ENCODE data around the gene ASF1B.

ASF1B gene

DNA sequence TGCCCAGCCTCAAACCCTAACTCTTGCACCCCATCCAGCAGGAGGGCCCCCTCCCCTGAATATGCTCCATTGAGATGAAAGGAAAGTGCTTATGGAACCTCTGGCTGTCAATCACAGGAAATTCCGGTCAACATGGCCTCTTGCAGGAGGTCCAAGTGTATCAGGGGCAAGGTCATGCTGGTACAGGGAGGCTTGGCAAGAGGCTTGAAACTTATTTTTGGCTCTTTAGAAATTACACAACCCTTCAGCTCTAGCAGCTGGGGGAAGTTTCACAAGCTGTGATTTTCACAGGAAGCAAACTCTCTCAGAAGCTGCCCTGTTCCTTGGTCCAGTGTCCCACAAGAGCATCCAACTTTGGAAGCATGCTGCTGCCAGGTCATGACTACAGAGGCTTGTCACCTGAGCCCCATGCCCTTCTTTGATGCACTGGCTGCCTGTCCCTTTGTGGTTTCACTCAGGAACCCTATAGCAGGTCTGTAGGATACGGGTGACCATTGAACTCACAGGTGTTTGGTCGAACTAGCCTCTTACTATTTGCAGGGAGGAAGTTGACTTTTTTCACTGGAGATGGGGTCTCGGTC is 8.4 kb downstream of the ASF1B start:
- DNase-seq = no peak

DNA sequence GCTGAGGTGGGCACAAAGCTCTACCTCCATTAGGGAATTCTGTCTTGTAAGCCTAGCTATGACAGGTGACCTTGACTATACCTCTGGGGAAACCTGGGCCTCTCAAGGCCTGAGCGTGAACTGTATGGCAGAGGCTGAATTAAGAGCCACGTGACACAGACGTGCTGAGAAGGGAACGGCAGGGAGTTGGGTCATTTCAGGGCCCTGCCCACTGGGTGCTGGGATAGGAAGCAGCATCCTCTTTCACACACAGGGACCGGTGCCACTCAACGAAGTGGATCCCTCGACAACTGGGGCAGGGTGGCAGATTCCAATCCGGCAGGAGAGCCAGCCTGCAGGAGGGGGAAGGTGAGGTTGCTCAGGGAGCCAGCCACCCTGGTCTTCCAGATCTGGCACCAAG is 9.2 kb downstream of the ASF1B start:
- DNase-seq = no peak

DNA sequence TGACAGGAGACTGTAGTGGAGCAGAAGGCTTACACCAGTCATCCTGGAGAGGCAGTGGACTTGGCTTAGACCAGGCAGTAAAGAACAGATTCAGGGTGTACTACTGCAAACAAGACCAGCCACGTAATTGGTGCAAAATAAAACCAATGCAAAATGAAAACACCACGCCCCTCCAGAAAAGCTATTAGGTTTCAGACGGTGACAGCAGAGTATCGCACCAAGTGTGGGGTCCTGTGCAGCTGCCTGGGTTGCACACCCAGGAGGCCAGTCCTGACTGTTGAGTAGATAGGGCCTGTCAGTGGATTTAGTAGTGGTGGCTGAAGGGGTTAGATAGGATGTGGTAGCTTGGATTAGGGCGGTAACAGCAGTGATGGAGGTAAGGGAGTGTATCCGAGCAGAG is 13.5 kb downstream of the ASF1B start:
- DNase-seq = no peak

DNA sequence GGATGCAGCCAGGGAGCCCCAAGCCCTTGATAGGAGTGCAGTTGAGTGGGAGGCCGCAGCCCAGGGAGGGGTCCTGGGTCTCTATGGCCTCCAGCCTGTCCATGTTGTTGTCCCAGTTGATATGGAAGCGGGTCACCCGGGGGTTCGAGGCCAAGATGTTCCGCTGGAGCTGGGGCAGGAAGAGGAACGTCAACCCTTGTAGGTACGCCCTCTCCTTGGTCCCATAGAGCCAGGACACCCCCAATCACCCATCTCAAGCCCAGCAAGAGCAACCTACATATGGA is 15.9 kb downstream of the ASF1B start:
- DNase-seq = no peak

DNA sequence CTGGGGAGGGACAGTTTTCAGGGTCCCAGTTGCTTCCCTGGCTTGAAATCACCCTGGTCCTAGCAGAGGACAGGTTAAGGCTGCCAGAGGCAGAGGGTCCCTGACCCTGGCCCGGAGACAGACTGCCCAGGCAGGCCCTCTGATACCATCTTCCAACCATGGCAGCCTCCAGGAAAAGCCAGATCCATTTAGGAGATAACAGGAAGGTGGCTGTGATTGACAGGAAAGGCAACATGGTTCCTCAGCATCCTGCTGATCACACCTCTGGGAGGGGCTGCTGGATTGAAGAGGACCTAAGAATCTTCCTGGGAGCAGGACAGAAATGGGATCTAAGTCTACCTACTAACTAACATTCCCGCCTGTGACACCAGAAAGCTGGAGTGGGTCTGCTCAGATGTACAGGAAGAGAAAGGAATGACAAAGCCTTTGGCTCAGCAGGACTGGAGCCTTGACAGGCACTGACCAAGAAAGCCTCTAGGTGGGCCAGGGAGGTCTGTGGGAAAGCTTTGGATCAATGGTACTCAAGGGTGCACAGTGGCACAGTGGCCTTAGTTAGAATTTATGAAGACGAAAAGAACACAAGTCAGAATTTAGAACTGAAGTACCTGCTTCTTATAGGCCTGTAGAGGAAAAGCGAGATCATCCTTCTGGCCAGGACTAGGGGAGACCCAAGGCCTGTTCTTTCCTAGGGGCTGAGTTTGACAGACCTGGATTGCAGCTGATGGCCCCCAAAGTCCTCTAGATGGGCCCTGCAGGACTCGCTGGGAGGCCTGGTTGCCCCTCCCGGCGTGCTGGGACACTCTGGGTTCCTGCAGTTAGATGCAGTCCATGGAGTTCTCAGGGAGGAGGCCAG is 16.5 kb downstream of the ASF1B start:
- DNase-seq = no peak

DNA sequence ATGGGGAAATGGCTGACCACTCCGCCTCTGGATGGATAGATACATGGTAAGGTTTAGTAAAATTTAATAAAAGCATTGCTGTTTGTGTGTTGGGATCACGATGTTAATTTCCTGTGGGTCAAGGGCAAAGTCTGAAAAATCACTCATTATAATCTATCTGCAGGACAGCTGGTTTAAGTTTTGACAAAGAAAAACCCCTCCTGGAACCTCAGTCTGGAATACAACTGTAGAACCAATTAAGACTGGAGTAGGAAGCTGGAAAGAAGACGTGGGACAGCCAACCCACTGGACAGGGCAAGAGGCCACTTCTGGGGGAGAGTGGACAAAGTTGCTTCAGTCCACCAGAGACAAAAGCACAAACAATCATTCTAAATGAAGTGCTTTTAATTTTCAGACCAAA is 17.2 kb downstream of the ASF1B start:
- no peak for DNase-seq

DNA sequence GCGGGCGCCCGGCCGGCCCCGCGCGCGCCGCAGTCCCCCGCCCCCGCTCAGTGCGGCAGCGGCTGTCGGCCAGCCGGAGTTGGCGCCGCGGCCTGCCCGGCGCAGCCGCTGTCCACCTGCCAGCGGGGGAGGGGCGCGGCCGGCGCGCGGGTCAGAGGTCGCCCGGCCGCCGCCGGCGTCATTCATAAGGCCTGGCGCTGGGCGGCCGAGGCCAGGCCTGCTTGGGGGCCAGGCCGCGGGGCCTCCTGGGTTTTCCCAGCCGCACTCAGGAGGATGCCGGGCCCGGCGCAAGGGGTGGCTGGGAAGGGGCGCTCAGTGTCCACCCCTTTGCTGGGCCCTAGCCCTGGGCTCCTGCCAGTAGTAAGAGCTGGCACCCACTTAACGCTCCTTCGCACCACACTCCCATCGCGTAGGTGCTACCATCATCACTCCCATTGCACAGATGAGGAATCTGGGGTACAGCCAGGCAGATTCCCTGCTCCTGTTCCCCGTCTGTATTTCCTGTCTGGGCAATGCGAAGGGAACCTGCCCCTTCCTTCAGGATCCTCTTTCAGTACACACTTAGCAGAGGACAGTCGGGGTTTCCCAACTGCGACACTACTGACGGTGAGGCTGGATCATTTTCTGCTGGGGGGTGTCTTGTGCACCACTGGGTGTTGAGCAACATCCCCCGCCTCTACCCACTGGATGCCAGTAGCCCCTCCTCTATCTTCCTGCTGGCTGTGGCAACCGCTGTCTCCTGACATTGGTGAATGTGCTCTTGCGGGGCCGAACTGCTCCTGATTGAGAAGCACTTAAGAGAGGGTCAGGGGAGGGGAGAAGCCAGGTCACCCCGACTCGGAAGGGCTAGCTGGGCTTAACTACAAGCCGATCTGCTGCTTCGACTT is 18.0 kb downstream of the ASF1B start:
- no peak for DNase-seq

DNA sequence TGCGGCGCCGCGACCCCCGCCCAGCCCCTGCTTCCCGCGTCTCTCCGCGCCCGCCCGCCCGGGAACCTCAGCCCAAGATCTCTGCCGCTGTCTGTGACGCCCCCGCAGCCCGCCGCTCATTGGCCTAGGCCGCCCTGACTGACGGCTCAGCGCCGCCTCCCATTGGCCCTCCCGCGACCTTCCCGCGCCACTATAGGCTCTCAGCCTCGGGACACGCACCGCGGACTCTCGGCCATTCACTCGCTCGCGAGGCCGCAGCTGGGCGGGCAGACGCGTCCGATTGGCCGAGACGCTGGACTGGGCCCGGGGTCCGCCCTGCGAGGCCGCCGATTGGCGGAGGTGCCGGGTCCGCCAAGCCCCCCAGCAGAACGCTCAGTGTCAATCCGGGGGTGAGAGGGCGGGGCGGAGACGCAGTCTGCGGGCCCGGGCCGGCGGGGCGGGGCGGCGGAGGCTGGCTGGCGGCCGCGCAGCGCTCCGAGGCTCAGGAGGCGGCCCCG is 18.7 kb downstream of the ASF1B start, which contains the start of gene PRKACA:
PRKACA (minus strand) TSS at position 95 of the 497 bp plus-strand sequence. CDS start 215 bp downstream, outside the sequence.
- peak; percentile 99 for DNase-seq

DNA sequence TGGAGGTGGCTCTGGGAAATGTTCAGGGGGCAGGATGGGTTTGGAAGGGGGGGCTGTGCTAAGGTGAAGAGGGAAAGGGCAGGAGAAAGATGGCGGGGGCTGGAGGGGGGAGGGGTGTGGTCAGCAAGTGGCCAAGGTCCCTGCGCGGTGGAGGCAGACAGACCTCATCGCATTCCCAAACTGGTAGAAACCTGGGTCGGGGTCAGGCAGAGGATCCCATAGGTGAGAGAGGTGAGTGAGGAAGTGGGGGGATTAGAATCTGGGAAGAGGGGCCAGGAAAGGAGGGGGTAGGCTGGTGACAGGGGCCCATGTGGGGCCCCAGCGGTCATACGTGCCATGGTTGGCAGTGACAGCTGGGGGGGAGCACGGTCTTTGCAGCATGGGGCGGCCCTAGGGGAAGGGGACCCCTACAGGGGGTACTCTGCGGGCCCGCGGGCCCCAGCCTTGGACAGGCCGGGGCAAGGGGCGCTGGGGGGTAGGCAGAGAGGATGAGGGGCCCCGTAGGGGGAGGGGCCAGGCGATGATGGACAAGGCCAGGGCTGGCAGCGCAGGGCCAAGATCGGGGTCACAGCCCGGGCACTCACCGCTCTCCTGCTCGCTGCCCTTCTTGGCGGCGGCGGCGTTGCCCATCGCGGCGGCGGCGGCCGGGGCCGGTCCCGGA is 19.3 kb downstream of the ASF1B start:
- DNase-seq = no peak

DNA sequence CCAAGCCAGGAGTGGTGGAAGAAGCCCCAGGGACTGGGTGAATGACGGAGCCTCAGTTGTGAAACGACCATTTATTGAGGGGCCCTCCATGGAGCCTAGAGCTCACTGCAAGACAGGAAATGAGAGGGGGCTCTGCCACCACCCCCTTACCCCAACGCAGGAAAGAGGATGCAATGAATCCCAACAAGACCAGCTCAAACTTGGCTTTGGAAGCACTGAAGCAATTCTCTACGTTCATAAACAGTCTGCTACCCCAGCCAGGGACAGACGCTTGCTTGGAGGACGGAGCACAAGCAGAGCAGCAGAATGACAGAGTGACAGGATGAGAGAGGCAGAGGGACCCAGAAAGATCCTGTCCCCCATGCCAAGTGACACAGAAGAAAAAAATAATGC is 19.9 kb downstream of the ASF1B start:
- DNase-seq = no peak

DNA sequence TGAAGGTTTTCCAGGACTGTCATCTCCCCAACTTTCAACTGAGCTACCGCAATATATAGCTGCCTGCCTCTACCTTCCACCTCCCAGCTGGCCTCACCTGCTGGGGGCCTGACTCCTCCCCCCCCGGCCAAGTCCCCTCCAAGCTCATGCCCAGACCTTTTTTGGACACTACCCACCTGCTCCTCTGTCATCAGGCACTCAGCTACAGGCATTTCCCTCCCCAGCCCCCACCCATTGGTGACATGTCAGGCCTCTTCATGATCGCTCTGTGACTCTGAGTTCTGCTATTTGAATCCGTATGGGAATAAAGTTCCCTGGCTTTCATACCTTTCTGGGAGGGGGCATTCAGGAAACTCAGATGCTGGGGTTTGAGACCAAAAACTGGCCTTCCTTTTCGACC is 20.6 kb downstream of the ASF1B start:
- no peak for DNase-seq

DNA sequence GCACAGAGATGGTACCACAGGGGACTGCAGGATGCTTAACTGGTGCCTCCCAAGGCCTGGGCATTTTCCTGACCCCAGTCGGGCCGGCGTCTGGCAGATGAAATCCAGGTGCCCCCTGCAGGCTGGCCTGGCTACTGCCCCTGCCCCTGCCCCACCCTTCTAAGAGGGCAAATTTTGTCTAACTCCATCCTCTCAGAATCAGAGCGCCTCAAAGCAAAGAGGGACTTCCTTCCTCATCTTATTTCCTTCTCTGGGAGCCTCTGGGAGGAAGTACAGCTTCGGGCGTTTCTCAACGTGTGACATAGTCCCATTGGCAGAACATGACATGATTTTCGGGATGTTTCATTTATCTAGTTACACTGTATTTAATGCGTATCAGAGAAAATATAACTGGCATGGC is 21.5 kb downstream of the ASF1B start:
- DNase-seq = no peak

DNA sequence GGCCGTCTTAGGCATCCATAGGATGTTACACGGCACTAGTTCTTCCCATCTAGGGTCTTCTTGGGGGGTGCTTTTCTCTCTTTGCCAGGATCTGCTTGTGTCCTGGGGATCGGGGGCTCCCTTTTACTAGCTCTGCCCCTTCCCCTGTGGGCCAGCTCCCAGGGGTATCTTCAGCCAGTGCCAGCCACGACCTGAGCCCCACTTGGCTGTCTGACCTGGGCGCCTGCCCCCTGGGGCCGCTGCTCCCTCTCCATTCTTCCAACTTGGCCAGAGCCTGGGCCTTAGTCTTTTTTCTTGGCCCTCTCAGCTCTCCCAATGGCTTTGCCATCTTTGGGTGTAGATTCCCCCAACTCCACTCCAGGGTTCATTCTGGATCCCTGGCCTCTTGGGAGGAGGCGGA is 21.9 kb downstream of the ASF1B start:
- no peak for DNase-seq

DNA sequence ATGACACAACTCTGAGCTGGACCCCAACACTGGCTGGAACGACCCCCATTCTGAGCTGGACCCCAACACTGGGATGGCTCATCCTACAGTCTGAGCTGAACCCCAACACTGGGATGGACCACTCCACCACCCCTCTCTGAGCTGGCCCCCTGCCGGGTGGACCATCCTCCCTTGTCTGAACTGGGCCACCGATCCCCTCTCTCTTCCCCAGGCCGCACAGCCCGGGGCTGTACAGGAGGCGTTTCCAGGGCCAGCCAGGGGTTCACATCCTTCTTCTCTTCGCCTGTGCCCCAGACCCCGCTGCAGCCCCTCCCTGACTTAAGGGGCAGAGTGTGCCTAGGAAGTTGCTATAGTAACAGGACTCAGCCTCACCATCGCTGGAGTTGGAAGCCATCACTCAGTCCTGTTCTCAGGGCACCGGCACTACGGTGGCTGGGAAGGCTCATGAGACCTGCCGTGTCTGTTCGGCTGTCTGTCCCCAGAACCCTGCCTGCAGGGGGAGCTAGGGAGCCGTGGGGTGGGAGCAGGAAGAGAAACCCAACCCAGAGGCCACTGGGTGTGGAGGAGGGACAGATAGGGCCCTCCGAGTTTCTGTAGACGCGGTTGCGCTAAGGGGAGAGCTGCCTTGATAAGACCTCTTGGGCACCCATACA is 22.5 kb downstream of the ASF1B start:
- DNase-seq = no peak

DNA sequence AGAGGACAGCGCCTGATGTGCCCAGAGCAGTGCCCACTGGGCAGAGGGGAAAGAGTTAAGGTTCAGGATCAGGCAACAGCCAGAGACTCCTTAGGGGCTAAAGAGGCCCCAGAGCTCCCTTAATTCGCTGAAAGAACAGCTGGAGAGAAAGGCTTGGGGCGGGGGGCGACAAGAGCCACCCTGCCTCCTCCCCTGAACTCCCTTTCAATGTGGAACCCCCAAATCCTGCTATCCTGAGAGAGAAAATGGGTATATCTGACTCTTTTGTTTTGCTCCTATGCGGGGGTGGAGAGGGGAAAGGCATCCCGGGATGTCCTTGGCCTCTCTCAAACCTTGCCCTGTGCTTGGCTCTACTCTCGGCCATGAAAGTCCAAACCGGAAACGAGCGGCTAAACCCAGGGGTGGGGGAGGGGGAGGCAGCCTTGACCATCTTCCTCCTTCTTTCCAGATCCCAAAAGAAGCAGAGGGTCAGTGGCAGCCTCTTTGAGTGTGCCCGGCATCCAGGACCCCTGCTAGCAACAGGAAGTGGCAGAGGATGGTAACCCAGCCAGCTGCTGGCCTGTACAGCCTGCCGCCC is 23.5 kb downstream of the ASF1B start:
- no peak for DNase-seq

DNA sequence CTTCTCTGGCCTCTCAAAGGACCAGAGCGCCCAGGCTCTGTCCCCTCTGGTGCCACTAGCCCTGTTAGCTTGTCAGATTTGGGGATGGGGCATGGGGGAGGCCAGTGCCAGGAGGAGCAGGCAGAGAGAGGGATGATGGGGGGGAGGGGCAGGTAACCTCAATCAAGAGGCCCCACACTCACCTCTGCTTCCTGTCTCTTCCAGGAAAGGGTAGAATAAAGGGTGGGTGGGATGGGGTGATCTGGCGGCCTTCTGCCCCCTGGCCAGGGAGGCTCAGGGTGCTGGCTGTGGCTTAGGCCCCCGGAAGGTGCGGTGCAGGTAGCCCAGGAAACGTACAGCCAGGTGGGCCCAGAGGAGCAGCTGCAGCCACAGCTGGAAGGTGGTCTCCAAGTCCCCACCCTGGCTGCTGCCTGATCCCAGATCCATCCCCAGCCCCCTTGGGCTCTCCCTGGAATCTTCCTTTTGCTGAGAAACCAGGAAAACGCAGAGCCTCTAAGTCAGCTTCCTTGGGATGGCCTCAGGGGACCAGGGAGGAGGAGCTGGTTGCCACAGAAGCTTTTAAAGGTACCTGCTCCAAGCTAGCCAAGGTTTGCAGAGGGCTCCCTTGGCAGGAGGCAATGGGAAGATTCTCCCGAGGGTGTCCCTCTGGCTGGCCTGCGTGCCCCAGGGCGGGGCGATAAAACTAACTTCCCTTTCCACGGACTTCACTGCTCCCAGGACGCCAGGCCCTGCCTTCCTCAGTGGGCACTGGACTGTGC is 24.2 kb downstream of the ASF1B start:
- DNase-seq = no peak

DNA sequence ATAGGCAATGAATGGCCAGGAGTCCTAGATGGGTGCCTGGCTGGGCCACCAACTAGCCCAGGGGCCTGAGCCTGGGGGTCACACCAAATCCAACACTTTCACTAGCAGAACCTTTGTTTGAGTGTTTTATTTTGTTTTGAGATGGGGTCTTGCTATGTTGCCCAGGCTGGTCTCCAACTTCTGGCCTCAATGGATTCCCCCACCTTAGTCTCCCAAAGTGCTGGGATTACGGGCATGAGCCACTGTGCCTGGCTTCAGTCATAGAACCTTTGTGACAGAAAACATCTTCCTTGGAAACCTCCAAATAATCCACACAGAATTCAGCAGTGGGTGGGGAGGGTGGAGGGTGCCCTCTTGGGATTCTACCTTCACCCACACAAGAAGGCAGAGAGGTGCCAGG is 24.9 kb downstream of the ASF1B start:
- no peak for DNase-seq

DNA sequence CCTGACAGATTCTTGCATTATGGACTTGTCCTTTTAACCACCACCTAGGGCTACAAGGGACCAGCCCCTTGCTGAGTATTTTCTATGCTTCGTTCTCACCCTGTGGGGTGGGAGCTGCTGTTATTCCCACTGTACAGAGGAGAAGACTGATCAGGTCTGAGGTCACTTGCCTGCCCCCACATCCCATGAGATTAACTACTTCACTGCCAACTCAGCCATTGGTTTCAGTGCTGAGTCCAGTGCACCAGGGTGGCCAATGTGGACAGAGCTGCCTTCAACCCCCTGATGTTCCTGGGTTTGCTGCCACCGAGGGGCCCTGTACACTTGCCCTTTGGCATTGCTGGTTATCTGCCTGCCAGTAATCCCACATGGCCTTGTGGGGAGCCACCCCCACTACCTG is 25.7 kb downstream of the ASF1B start:
- DNase-seq = no peak

DNA sequence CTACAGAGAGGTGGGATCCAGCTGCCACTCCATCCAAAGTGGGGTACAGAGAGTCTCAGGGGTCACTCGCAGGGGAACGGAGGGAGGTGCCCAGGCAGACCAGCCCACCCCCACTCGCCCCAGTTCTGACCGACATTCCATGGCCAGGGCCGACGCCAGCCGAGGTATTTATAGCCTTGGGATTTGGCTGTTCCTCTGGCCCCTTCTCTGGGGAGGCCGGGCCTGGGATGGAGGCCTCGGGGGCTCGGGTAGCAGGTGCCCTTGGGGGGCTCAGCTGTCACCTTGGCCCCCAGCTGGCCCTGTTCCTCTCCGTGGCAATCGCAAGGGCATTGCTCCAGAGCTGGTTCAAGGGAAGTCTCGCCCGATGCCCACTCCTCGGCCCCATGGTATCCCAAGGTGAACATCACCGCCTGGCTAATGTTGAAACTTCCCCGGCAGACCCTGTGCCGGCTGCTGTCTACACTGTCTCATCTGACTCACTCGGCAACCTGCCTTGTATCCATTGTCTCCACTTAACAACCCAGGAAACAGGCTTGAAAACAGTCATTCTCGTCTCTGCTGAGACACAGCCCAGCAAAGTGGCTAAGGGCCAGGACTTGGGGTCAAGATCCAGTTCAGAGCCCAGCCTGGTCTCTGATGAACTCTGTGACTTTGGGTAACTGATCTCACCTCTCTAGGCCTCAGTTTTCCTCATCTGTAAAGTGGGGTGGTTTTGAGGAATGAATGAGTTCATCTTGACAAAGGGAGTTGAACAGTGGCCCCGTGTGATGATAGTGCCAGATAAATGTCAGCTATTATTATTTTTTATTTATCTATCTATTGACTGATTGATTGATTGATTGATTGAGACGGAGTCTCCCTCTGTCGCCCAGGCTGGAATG is 28.6 kb downstream of the ASF1B start:
- DNase-seq = no peak

DNA sequence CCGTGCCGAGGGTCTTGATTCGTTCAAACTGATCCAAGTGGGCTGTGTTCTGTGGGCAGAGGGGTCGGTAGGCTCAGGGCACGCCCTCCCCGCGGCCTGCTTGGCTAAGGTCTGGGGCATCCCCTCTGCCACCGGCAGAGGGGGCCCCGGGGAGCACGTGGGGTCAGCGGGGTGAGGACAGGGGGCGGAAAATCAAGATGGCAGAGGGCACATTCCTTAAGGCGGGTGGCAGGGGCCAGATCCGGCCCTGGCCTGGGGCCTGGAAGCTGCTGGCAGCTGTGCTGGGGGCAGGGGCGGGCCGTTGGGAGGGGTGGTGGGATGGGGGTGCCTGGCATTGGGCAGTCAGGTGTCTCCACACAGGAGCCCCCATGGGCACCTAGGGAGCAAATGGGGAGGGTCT is 29.5 kb downstream of the ASF1B start:
- no peak for DNase-seq
